Sigmoid colon (tissue), 7 donors: ENCODE measurements around the gene RBFOX2. TPM values are rescaled to one million over a fixed set of nuclear protein-coding genes. Genes with fewer than 3 reads are reported as not detected.

Experiments used
- DNase-seq: peaks from one replicate; pipeline ENCODE4 v3.0.0-alpha.2; 2019
- H3K27ac ChIP-seq, 4 donors: fragments of 200-600 bp; sonication (generic); one replicate each; pipeline ENCODE4 v1.5.1; 2016 to 2019; ENCODE audit warnings: mild to moderate bottlenecking in 1 of 4
- H3K27me3 ChIP-seq, 3 donors: fragments of 200-600 bp; sonication (generic); one replicate each; pipeline ENCODE4 v1.5.1; 2019; ENCODE audit warnings: mild to moderate bottlenecking in 1 of 3
- H3K36me3 ChIP-seq, 4 donors: fragments of 200-600 bp; sonication (generic); one replicate each; pipeline ENCODE4 v1.5.1; 2016 to 2019
- H3K4me1 ChIP-seq, 4 donors: fragments of 200-600 bp; sonication (generic); one replicate each; pipeline ENCODE4 v1.5.1; 2017 to 2019
- H3K4me3 ChIP-seq, 4 donors: fragments of 200-600 bp; sonication (generic); one replicate each; pipeline ENCODE4 v1.5.1; 2017 to 2019; ENCODE audit warnings: mild to moderate bottlenecking in 2 of 4, moderate library complexity in 1 of 4
- H3K9me3 ChIP-seq, 4 donors: fragments of 200-600 bp in 3 of 4; sonication (generic) in 3 of 4; one replicate each; pipeline versions ENCODE4 v1.5.1 to v1.6.1; 2013 to 2019
- EP300 ChIP-seq, 4 donors: sonication (generic); formaldehyde crosslinking; IDR thresholded peaks; one replicate each; pipeline ENCODE4 v1.6.1; 2017; ENCODE audit warnings: antibody characterized with exemption in 4 of 4
- POLR2A ChIP-seq, 2 donors: fragments of 450-650 bp; IDR thresholded peaks; one replicate each; pipeline ENCODE4 v1.6.1; 2016; ENCODE audit warnings: antibody characterized with exemption in 2 of 2, mild to moderate bottlenecking in 2 of 2, moderate library complexity in 2 of 2
- POLR2AphosphoS5 ChIP-seq, 4 donors: sonication (generic); formaldehyde crosslinking; IDR thresholded peaks; one replicate each; pipeline ENCODE4 v1.6.1; 2017; ENCODE audit warnings: antibody characterized with exemption in 4 of 4
- WGBS, 2 donors: extraction: QIAGEN DNeasy Blood & Tissue Kit; methylation state at CpG; one replicate each; pipeline ENCODE4 v1.1.7; 2013; 5-methylcytosine and 5-hydroxymethylcytosine counted together
- intact Hi-C: fragments of 100-400 bp; cut with DNase I; formaldehyde crosslinking; loops from one replicate; pipeline ENCODE4 v1.15.1; 2023
- polyA plus RNA-seq, 3 donors: library from polyadenylated mRNA; stranded (reverse); fragments of 200-250 nt; gene quantifications; one replicate each; pipeline ENCODE4 v1.2.3, GENCODE V29; 2013
- total RNA-seq, 4 donors: library from RNA; depleted of rRNA; stranded (reverse); fragments of >200 nt; gene quantifications; one replicate each; pipeline ENCODE4 v1.1.0, GENCODE V29; 2016
- TF ChIP-seq, protein P1 (sequence below), 4 experiments: fragments of 450-650 bp in 3 of 4; fragments of 200-600 bp in 1 of 4; IDR thresholded peaks; one replicate each; pipeline ENCODE4 v1.5.1; 2016 to 2019; ENCODE audit warnings: antibody characterized with exemption in 4 of 4, mild to moderate bottlenecking in 3 of 4, moderate library complexity in 2 of 4
- donor health status: healthy with polysubstance abuse.
- donor health status: Bipolar disorder and iron deficiency.
- donor health status: healthy.

RBFOX2 gene
- total and polyA plus RNA-seq, 7 donors: 11.6 to 164 (median 138) TPM

DNA sequence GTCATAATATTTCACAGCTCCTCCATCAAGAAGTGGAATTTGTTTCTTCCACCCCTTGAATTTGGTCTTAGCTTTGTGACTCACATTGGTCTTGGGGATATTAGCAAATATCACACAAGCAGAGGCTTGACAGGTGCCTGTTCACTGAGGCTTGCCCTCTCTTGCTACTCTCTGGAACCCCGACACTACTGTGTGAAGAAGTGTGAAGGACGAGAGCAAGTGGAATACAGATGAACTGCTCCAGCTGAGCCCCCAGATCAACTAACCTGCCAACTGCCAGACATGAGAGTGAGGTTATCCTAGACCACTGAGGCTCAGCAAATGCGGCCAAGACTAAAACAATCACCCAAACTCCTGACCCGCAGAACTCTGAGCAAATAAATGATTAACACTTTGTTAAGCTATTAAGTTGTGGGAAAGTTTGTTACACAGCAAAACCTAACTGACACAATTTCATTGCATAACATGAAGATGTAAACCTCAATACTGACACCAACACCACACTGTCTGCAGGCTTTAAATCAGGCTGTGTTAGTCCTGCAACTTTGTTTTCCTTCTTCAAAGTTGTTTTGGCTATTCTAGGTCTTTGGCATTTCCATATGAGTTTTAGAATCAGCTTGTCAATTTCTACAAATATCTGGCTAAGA lies 168.4 kb downstream of the RBFOX2 start:
- H3K9me3 ChIP-seq: no peaks in the 10 kb centered on the region
- no peak for DNase-seq
- no peak overlapping the region for H3K4me3 ChIP-seq
- H3K27ac ChIP-seq: no peak overlapping the region
- WGBS, 2 donors: 91 to 92% methylated on average over 4 of the region's 4 CpGs
- H3K4me1 ChIP-seq: peaks cover 0 to 74% (median 33%) of the 10 kb centered on the region in 4 donors
- H3K36me3 ChIP-seq: no peaks in the 10 kb centered on the region
- TF ChIP-seq, protein P1, sequence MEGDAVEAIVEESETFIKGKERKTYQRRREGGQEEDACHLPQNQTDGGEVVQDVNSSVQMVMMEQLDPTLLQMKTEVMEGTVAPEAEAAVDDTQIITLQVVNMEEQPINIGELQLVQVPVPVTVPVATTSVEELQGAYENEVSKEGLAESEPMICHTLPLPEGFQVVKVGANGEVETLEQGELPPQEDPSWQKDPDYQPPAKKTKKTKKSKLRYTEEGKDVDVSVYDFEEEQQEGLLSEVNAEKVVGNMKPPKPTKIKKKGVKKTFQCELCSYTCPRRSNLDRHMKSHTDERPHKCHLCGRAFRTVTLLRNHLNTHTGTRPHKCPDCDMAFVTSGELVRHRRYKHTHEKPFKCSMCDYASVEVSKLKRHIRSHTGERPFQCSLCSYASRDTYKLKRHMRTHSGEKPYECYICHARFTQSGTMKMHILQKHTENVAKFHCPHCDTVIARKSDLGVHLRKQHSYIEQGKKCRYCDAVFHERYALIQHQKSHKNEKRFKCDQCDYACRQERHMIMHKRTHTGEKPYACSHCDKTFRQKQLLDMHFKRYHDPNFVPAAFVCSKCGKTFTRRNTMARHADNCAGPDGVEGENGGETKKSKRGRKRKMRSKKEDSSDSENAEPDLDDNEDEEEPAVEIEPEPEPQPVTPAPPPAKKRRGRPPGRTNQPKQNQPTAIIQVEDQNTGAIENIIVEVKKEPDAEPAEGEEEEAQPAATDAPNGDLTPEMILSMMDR (IDR thresholded peaks at IDR 0.05): no peak
- TF ChIP-seq EP300 (IDR thresholded peaks at IDR 0.05): no peak
- no peak for TF ChIP-seq POLR2AphosphoS5 (IDR thresholded peaks at IDR 0.05)
- TF ChIP-seq POLR2A (IDR thresholded peaks at IDR 0.05): no peak
- intact Hi-C loops: no loop called here
- no peaks in the 10 kb centered on the region for H3K27me3 ChIP-seq

DNA sequence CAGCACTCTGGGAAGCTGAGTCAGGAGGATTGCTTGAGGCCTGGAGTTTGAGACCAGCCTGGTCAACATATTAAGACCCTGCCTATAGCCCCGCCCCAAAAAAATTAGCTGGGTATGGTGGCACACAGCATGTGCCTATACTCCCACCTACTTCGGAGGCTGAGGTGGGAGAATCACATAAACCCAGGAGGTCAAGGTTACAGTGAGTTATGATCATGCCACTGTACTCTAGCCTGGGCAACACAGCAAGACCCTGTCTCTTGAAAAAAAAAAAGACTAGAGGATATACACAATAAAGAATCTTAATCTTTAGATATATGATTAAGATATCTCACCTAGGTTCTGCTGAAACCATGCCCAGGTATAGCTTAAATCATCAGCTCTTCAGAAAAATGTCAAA lies 174.3 kb downstream of the RBFOX2 start:
- TF ChIP-seq EP300 (IDR thresholded peaks at IDR 0.05) (no peak), POLR2A (IDR thresholded peaks at IDR 0.05) (no peak), POLR2AphosphoS5 (IDR thresholded peaks at IDR 0.05) (no peak)
- TF ChIP-seq, protein P1 (IDR thresholded peaks at IDR 0.05): no peak
- H3K27me3 ChIP-seq: no peaks in the 10 kb centered on the region
- DNase-seq: no peak
- H3K27ac ChIP-seq: no peak overlapping the region
- no peaks in the 10 kb centered on the region for H3K36me3 ChIP-seq
- H3K9me3 ChIP-seq: no peaks in the 10 kb centered on the region
- H3K4me3 ChIP-seq: no peak overlapping the region
- intact Hi-C loops: no loop called here
- 92 to 94% methylated on average over 2 of the region's 2 CpGs for WGBS, 2 donors
- peaks cover 0 to 53% (median 35%) of the 10 kb centered on the region in 4 donors for H3K4me1 ChIP-seq

DNA sequence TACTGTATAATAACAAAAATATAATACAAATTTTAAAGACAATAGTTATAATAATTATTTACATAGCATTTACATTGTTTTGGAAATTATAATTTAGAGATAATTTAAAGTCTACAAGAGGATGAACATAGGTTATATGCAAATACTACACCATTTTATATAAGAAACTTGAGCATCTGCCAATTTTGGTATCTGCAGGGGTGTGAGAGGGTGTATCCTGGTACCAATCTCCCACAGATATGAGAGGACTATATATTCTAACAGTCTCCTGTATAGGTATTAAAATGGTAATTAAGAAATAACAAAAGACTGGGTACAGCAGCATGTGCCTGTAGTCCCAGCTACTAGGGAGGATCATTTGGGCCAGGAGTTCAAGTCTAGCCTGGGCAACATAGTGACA lies 176.5 kb downstream of the RBFOX2 start:
- H3K36me3 ChIP-seq: no peaks in the 10 kb centered on the region
- H3K4me3 ChIP-seq: no peak overlapping the region
- H3K27me3 ChIP-seq: no peaks in the 10 kb centered on the region
- TF ChIP-seq POLR2AphosphoS5 (IDR thresholded peaks at IDR 0.05): no peak
- TF ChIP-seq EP300 (IDR thresholded peaks at IDR 0.05): no peak
- TF ChIP-seq, protein P1 (IDR thresholded peaks at IDR 0.05): no peak
- TF ChIP-seq POLR2A (IDR thresholded peaks at IDR 0.05): no peak
- DNase-seq: no peak
- peaks cover 0 to 62% (median 34%) of the 10 kb centered on the region in 4 donors for H3K4me1 ChIP-seq
- H3K9me3 ChIP-seq: no peaks in the 10 kb centered on the region
- H3K27ac ChIP-seq: no peak overlapping the region
- intact Hi-C loops: no loop called here

DNA sequence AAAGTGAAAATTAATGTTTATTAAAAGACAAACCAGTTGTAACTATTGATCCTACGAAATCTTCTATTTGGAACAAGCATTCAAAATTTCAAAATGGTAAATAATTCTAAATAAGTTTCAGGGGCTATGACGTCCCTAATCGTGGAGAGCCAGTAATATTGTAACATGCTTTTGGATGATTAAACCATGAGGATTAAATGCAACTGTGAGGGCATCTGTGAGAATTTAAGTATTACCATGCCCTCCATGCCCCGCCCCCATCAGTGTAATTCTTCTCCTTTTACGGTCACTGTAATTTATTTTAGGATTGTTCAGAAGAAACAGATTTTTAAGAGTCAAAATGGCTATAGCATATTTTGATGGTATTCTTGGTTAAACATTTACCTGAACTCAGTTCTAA lies 177.8 kb downstream of the RBFOX2 start:
- Histone ChIP-seq H3K4me3 (no peak overlapping the region), H3K36me3 (no peaks in the 10 kb centered on the region), H3K4me1 (peaks cover 0 to 55% (median 31%) of the 10 kb centered on the region in 4 donors), H3K9me3 (no peaks in the 10 kb centered on the region), H3K27me3 (no peaks in the 10 kb centered on the region), H3K27ac (peak overlapping the region; percentile 50 to 77 (median 64))
- intact Hi-C loops: no loop called here
- no peak for TF ChIP-seq POLR2AphosphoS5 (IDR thresholded peaks at IDR 0.05)
- TF ChIP-seq EP300 (IDR thresholded peaks at IDR 0.05): no peak
- no peak for TF ChIP-seq POLR2A (IDR thresholded peaks at IDR 0.05)
- TF ChIP-seq, protein P1 (IDR thresholded peaks at IDR 0.05): no peak
- DNase-seq: no peak
- WGBS, 2 donors: 40 to 80% methylated on average over 5 of the region's 5 CpGs

DNA sequence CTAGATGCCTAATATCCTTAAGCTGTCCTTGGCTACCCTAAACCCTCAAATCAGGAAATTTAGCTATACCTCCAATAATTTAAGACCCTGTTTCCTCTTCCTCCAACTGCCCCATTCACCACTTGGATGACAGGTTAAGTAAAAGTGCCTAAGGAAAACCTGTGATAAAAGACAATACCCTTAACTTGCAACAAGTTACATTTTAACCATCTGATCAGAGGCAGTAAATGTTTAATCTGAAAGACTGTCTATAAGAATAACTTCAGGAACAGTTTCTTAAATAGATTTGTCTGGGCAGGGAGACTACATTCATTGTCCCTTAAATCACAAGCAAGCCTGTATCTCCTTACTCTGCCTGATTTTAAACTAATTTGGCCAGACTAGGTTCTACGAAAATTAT lies 181.8 kb downstream of the RBFOX2 start:
- H3K4me1 ChIP-seq: peaks cover 0 to 74% (median 41%) of the 10 kb centered on the region in 4 donors
- intact Hi-C loops: no loop called here
- no peak overlapping the region for H3K4me3 ChIP-seq
- H3K36me3 ChIP-seq: no peaks in the 10 kb centered on the region
- TF ChIP-seq, protein P1 (IDR thresholded peaks at IDR 0.05): no peak
- TF ChIP-seq EP300 (IDR thresholded peaks at IDR 0.05) (no peak), POLR2AphosphoS5 (IDR thresholded peaks at IDR 0.05) (no peak), POLR2A (IDR thresholded peaks at IDR 0.05) (no peak)
- no peak for DNase-seq
- whole genome bisulfite sequencing, 2 donors: 11 to 72% methylated on average over 1 of the region's 1 CpG
- H3K27me3 ChIP-seq: no peaks in the 10 kb centered on the region
- H3K9me3 ChIP-seq: no peaks in the 10 kb centered on the region
- peak overlapping the region in 2 of 4 donors; percentile 4 to 21 for H3K27ac ChIP-seq
